Measurements from ENCODE around the gene C2orf78. TPM values are rescaled to one million over a fixed set of nuclear protein-coding genes. Genes with fewer than 3 reads are reported as not detected.

C2orf78 gene
- total RNA-seq, 2 donors from 2014 or later: 0.91 TPM; not detected in 1

GRCh38 chr2:73823416-73823815 lies 39.4 kb downstream of the C2orf78 start:
- intact Hi-C loops (cut with DNase I): no loop called here
- TF ChIP-seq POLR2A (IDR thresholded peaks at IDR 0.05) (no peak), POLR2AphosphoS5 (IDR thresholded peaks at IDR 0.05) (no peak)
- TF ChIP-seq, protein P1, sequence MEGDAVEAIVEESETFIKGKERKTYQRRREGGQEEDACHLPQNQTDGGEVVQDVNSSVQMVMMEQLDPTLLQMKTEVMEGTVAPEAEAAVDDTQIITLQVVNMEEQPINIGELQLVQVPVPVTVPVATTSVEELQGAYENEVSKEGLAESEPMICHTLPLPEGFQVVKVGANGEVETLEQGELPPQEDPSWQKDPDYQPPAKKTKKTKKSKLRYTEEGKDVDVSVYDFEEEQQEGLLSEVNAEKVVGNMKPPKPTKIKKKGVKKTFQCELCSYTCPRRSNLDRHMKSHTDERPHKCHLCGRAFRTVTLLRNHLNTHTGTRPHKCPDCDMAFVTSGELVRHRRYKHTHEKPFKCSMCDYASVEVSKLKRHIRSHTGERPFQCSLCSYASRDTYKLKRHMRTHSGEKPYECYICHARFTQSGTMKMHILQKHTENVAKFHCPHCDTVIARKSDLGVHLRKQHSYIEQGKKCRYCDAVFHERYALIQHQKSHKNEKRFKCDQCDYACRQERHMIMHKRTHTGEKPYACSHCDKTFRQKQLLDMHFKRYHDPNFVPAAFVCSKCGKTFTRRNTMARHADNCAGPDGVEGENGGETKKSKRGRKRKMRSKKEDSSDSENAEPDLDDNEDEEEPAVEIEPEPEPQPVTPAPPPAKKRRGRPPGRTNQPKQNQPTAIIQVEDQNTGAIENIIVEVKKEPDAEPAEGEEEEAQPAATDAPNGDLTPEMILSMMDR (IDR thresholded peaks at IDR 0.05): no peak
- Histone ChIP-seq H3K36me3 (no peaks in the 10 kb centered on the region), H3K9me3 (no peaks in the 10 kb centered on the region), H3K27ac (no peak overlapping the region), H3K4me1 (replicated peaks) (no peaks in the 10 kb centered on the region), H3K4me3 (no peak overlapping the region), H3K27me3 (replicated peaks; ENCODE audit: insufficient read depth) (no peaks in the 10 kb centered on the region)
- WGBS: 10% methylated on average over 2 of the region's 2 CpGs
- DNase-seq (ENCODE audit: low spot score): no peak

- H3K27ac ChIP-seq: no peak overlapping the region
- DNase-seq (ENCODE audit: low spot score): peak; percentile 43
- no peaks in the 10 kb centered on the region for H3K27me3 ChIP-seq (replicated peaks; ENCODE audit: insufficient read depth)
- H3K36me3 ChIP-seq: no peaks in the 10 kb centered on the region
- no peak for TF ChIP-seq POLR2A (IDR thresholded peaks at IDR 0.05)
- peak; percentile 41 for TF ChIP-seq POLR2AphosphoS5 (IDR thresholded peaks at IDR 0.05)
- TF ChIP-seq, protein P1 (IDR thresholded peaks at IDR 0.05): peak; percentile 56 to 89 (median 80)
- H3K4me1 ChIP-seq (replicated peaks): no peaks in the 10 kb centered on the region
- intact Hi-C loops (cut with DNase I): no loop called here
- WGBS: 5% methylated on average over 3 of the region's 3 CpGs
- no peaks in the 10 kb centered on the region for H3K9me3 ChIP-seq
- H3K4me3 ChIP-seq: no peak overlapping the region
Measured at GRCh38 chr2:73823916-73824523, 40.0 kb downstream of the C2orf78 start.

GRCh38 chr2:73825408-73825807 lies 41.4 kb downstream of the C2orf78 start:
- no peak for DNase-seq (ENCODE audit: low spot score)
- intact Hi-C loops (cut with DNase I): no loop called here

DNA sequence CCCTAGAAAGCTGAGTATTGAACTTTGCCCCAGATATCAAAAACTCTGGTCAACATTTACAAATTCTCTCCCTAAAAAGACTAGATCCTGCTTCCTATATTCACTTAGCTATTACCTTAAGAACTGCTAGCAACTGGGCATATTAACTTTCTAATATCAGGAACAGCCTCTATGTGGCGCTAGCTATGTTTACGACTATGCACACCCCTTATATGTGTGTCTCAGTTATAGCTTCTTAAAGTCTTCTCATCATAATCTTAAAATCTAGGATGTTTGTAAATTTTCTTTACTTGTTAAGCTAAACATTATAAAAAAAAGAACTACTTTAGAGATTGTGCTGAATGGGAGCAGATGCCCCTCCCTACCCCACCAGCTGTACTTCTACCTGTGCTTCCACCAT lies 43.0 kb downstream of the C2orf78 start:
- no peaks in the 10 kb centered on the region for H3K36me3 ChIP-seq
- WGBS: 38% methylated on average over 2 of the region's 2 CpGs
- intact Hi-C loops (cut with DNase I): no loop called here
- H3K27ac ChIP-seq: no peak overlapping the region
- H3K4me3 ChIP-seq: no peak overlapping the region
- TF ChIP-seq, protein P1 (IDR thresholded peaks at IDR 0.05): peak in 3 of 4 experiments; percentile 38 to 74 (median 40)
- TF ChIP-seq POLR2AphosphoS5 (IDR thresholded peaks at IDR 0.05) (peak; percentile 13), POLR2A (IDR thresholded peaks at IDR 0.05) (no peak)
- no peaks in the 10 kb centered on the region for H3K4me1 ChIP-seq (replicated peaks)
- H3K27me3 ChIP-seq (replicated peaks; ENCODE audit: insufficient read depth): no peaks in the 10 kb centered on the region
- DNase-seq (ENCODE audit: low spot score): peak; percentile 24
- H3K9me3 ChIP-seq: no peaks in the 10 kb centered on the region

More at GRCh38 chr2:73825408-73825807, 41.4 kb downstream of the C2orf78 start:
- no peak for TF ChIP-seq POLR2A (IDR thresholded peaks at IDR 0.05)
- TF ChIP-seq POLR2AphosphoS5 (IDR thresholded peaks at IDR 0.05): no peak
- TF ChIP-seq, protein P1 (IDR thresholded peaks at IDR 0.05): no peak
- no peaks in the 10 kb centered on the region for H3K9me3 ChIP-seq
- H3K36me3 ChIP-seq: no peaks in the 10 kb centered on the region
- no peak overlapping the region for H3K27ac ChIP-seq
- H3K4me3 ChIP-seq: no peak overlapping the region
- no peaks in the 10 kb centered on the region for H3K27me3 ChIP-seq (replicated peaks; ENCODE audit: insufficient read depth)
- 74% methylated on average over 4 of the region's 4 CpGs for WGBS
- H3K4me1 ChIP-seq (replicated peaks): no peaks in the 10 kb centered on the region
